GM19035 (cell line): ENCODE measurements around the gene DSP.

ENCODE experiments used
- ATAC-seq: cut with Tn5 transposase; IDR thresholded peaks from one replicate; pipeline ENCODE4 v1.9.1; 2021; ENCODE audit not compliant: unreplicated experiment

The DSP gene

GRCh38 chr6:7541175-7542064 lies at the start of gene DSP:
TSS of gene DSP (plus strand) at chr6:7541671. CDS start at chr6:7541916, 245 bp downstream.
- ATAC-seq = no peak

GRCh38 chr6:7493866-7494265 lies 47.6 kb upstream of the DSP start:
- no peak for ATAC-seq

GRCh38 chr6:7494638-7495037 lies 46.8 kb upstream of the DSP start:
- ATAC-seq = no peak

- ATAC-seq = no peak
Measured at GRCh38 chr6:7496266-7496875, 45.1 kb upstream of the DSP start.

- ATAC-seq = no peak
Measured at GRCh38 chr6:7500752-7501282, 40.7 kb upstream of the DSP start.

- ATAC-seq = no peak
Measured at GRCh38 chr6:7502743-7503142, 38.7 kb upstream of the DSP start.

GRCh38 chr6:7504041-7504440 lies 37.4 kb upstream of the DSP start:
- ATAC-seq = no peak

GRCh38 chr6:7505189-7505699 lies 36.2 kb upstream of the DSP start:
- no peak for ATAC-seq

- ATAC-seq = no peak
Measured at GRCh38 chr6:7507600-7507999, 33.9 kb upstream of the DSP start.

GRCh38 chr6:7512320-7512719 lies 29.2 kb upstream of the DSP start:
- no peak for ATAC-seq

- no peak for ATAC-seq
Measured at GRCh38 chr6:7513529-7513928, 27.9 kb upstream of the DSP start.

GRCh38 chr6:7515363-7515762 lies 26.1 kb upstream of the DSP start:
- ATAC-seq = no peak

- no peak for ATAC-seq
Measured at GRCh38 chr6:7518877-7519276, 22.6 kb upstream of the DSP start.

GRCh38 chr6:7522873-7523272 lies 18.6 kb upstream of the DSP start:
- no peak for ATAC-seq

GRCh38 chr6:7523922-7524321 lies 17.5 kb upstream of the DSP start:
- ATAC-seq = no peak

GRCh38 chr6:7526755-7527154 lies 14.7 kb upstream of the DSP start:
- ATAC-seq = no peak

- no peak for ATAC-seq
Measured at GRCh38 chr6:7528565-7528964, 12.9 kb upstream of the DSP start.

GRCh38 chr6:7529141-7529540 lies 12.3 kb upstream of the DSP start:
- no peak for ATAC-seq

- no peak for ATAC-seq
Measured at GRCh38 chr6:7532232-7532631, 9.2 kb upstream of the DSP start.

- ATAC-seq = no peak
Measured at GRCh38 chr6:7532821-7533220, 8.7 kb upstream of the DSP start.

GRCh38 chr6:7534192-7534591 lies 7.3 kb upstream of the DSP start:
- no peak for ATAC-seq

- ATAC-seq = no peak
Measured at GRCh38 chr6:7535498-7535897, 6.0 kb upstream of the DSP start.
